ENCODE measurements around the gene C5orf34.
"Not testable (repeated sequence)": the region's sequence is repeated elsewhere in the genome, so short reads cannot be mapped to it uniquely, and the experiment has no call there.

C5orf34 gene

DNA sequence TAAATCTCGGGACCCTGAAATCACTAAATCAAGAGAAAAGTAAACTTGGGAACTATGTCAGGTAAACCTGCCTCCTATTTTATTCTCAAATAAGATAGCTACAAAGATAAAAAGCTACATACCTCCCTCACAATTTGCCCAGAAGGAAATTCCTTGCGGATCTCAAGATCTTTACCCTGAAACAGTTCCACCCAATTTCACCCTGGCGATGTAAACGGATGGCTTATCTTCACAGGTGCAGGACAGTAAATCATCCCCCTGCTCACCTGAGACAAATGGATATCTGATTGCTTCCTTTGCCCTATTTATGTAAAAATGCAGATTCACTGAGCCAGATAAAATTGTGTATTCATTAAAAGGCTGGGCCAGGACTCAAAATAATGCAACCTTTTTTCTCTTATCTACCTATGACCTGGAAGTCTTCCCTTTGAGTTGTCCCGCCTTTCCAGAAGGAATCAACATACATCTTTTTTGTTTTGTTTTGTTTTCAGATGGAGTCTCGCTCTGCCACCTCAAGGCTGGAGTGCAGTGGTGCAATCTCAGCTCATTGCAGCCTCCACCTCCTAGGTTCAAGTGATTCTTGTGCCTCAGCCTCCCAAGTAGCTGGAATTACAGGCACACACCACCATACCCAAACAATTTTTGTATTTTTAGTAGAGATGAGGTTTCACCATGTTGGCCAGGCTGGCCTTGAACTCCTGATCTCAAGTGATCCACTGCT lies 45.1 kb downstream of the C5orf34 start:
- no peak for DNase-seq (ENCODE audit: low read depth in 1 of 2, low spot score in 1 of 2)
- TF ChIP-seq, protein P1, sequence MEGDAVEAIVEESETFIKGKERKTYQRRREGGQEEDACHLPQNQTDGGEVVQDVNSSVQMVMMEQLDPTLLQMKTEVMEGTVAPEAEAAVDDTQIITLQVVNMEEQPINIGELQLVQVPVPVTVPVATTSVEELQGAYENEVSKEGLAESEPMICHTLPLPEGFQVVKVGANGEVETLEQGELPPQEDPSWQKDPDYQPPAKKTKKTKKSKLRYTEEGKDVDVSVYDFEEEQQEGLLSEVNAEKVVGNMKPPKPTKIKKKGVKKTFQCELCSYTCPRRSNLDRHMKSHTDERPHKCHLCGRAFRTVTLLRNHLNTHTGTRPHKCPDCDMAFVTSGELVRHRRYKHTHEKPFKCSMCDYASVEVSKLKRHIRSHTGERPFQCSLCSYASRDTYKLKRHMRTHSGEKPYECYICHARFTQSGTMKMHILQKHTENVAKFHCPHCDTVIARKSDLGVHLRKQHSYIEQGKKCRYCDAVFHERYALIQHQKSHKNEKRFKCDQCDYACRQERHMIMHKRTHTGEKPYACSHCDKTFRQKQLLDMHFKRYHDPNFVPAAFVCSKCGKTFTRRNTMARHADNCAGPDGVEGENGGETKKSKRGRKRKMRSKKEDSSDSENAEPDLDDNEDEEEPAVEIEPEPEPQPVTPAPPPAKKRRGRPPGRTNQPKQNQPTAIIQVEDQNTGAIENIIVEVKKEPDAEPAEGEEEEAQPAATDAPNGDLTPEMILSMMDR (IDR thresholded peaks at IDR 0.05; ENCODE audit: insufficient read depth, low read length) = no peak
- TF ChIP-seq SPI1 (IDR thresholded peaks at IDR 0.05; ENCODE audit: borderline replicate concordance, low read depth) = no peak
- no peak for TF ChIP-seq GABPA (IDR thresholded peaks at IDR 0.05; ENCODE audit: low read depth)
- H3K27me3 ChIP-seq (ENCODE audit: insufficient read depth, poor library complexity, severe bottlenecking) = no peaks in the 10 kb centered on the region
- H3K27ac ChIP-seq (replicated peaks) = no peak overlapping the region
- no peak overlapping the region for H3K4me3 ChIP-seq (replicated peaks; ENCODE audit: insufficient read depth, low read length)

- no peaks in the 10 kb centered on the region for H3K27me3 ChIP-seq (ENCODE audit: insufficient read depth, poor library complexity, severe bottlenecking)
- DNase-seq (ENCODE audit: low read depth in 1 of 2, low spot score in 1 of 2) = no peak
- no peak overlapping the region for H3K4me3 ChIP-seq (replicated peaks; ENCODE audit: insufficient read depth, low read length)
- no peak overlapping the region for H3K27ac ChIP-seq (replicated peaks)
- TF ChIP-seq, protein P1 (IDR thresholded peaks at IDR 0.05; ENCODE audit: insufficient read depth, low read length) = no peak
- TF ChIP-seq REST (IDR thresholded peaks at IDR 0.05; ENCODE audit: insufficient replicate concordance, low read depth) (no peak), SPI1 (IDR thresholded peaks at IDR 0.05; ENCODE audit: borderline replicate concordance, low read depth) (no peak), GABPA (IDR thresholded peaks at IDR 0.05; ENCODE audit: low read depth) (no peak), POLR2AphosphoS5 (IDR thresholded peaks at IDR 0.05; ENCODE audit: low read depth) (no peak)
Measured at GRCh38 chr5:43467100-43467499, 47.8 kb downstream of the C5orf34 start.

GRCh38 chr5:43465455-43465854 lies 49.5 kb downstream of the C5orf34 start:
- H3K4me3 ChIP-seq (replicated peaks; ENCODE audit: insufficient read depth, low read length); H3K27me3 ChIP-seq (ENCODE audit: insufficient read depth, poor library complexity, severe bottlenecking); DNase-seq (ENCODE audit: low read depth in 1 of 2, low spot score in 1 of 2); H3K27ac ChIP-seq (replicated peaks): not testable (repeated sequence)

GRCh38 chr5:43461066-43461465 lies 53.9 kb downstream of the C5orf34 start:
- no peak for DNase-seq (ENCODE audit: low read depth in 1 of 2, low spot score in 1 of 2)
- Histone ChIP-seq H3K4me3 (replicated peaks; ENCODE audit: insufficient read depth, low read length) (no peak overlapping the region), H3K27me3 (ENCODE audit: insufficient read depth, poor library complexity, severe bottlenecking) (no peaks in the 10 kb centered on the region)

More at GRCh38 chr5:43461066-43461465, 53.9 kb downstream of the C5orf34 start:
- H3K27ac ChIP-seq (replicated peaks) = no peak overlapping the region
- no peak for TF ChIP-seq GABPA (IDR thresholded peaks at IDR 0.05; ENCODE audit: low read depth)
- no peak for TF ChIP-seq REST (IDR thresholded peaks at IDR 0.05; ENCODE audit: insufficient replicate concordance, low read depth)
- TF ChIP-seq POLR2AphosphoS5 (IDR thresholded peaks at IDR 0.05; ENCODE audit: low read depth) = no peak
- no peak for TF ChIP-seq SPI1 (IDR thresholded peaks at IDR 0.05; ENCODE audit: borderline replicate concordance, low read depth)
- TF ChIP-seq, protein P1 (IDR thresholded peaks at IDR 0.05; ENCODE audit: insufficient read depth, low read length) = no peak

All from HL-60 (cell line).